Osteocyte (in vitro differentiated cells): ENCODE results near the gene CLIC4. TPM values are rescaled to one million over a fixed set of nuclear protein-coding genes. Genes with fewer than 3 reads are reported as not detected.

Experiments used
- DNase-seq: peaks from one replicate; pipeline ENCODE4 v3.0.0; 2021; ENCODE audit warnings: mixed read lengths; ENCODE audit not compliant: unreplicated experiment; ENCODE audit errors: extremely low spot score
- H3K27ac Mint-ChIP-seq: one replicate; pipeline ENCODE4 v1.8.0; 2021; ENCODE audit warnings: mild to moderate bottlenecking, mixed read lengths; ENCODE audit not compliant: unreplicated experiment
- H3K27me3 Mint-ChIP-seq: one replicate; pipeline ENCODE4 v1.8.0; 2021; ENCODE audit warnings: mixed read lengths; ENCODE audit not compliant: unreplicated experiment
- H3K36me3 Mint-ChIP-seq: one replicate; pipeline ENCODE4 v1.8.0; 2021; ENCODE audit warnings: mixed read lengths; ENCODE audit not compliant: unreplicated experiment
- H3K4me1 Mint-ChIP-seq: one replicate; pipeline ENCODE4 v1.8.0; 2021; ENCODE audit warnings: mixed read lengths; ENCODE audit not compliant: unreplicated experiment
- H3K4me3 Mint-ChIP-seq: one replicate; pipeline ENCODE4 v1.8.0; 2021; ENCODE audit warnings: mild to moderate bottlenecking, moderate library complexity, mixed read lengths; ENCODE audit not compliant: unreplicated experiment
- H3K9me3 Mint-ChIP-seq: one replicate; pipeline ENCODE4 v1.8.0; 2021; ENCODE audit warnings: mixed read lengths; ENCODE audit not compliant: unreplicated experiment
- total RNA-seq: library from RNA; stranded (reverse); gene quantifications from 2 replicates; pipeline ENCODE4 v1.2.1, GENCODE V29; 2021
- TF ChIP-seq, protein P1 (sequence below): fragments of 200-600 bp; sonication (generic); IDR thresholded peaks from 2 replicates; pipeline ENCODE4 v1.5.0; 2021; ENCODE audit warnings: antibody characterized with exemption, mild to moderate bottlenecking, moderate library complexity

CLIC4 gene
- total RNA-seq, 1 donor from 2014 or later: 370 TPM

- no peaks in the 10 kb centered on the region for H3K9me3 Mint-ChIP-seq
- peaks cover 12% of the 10 kb centered on the region for H3K36me3 Mint-ChIP-seq
- H3K27ac Mint-ChIP-seq: no peak overlapping the region
- TF ChIP-seq, protein P1, sequence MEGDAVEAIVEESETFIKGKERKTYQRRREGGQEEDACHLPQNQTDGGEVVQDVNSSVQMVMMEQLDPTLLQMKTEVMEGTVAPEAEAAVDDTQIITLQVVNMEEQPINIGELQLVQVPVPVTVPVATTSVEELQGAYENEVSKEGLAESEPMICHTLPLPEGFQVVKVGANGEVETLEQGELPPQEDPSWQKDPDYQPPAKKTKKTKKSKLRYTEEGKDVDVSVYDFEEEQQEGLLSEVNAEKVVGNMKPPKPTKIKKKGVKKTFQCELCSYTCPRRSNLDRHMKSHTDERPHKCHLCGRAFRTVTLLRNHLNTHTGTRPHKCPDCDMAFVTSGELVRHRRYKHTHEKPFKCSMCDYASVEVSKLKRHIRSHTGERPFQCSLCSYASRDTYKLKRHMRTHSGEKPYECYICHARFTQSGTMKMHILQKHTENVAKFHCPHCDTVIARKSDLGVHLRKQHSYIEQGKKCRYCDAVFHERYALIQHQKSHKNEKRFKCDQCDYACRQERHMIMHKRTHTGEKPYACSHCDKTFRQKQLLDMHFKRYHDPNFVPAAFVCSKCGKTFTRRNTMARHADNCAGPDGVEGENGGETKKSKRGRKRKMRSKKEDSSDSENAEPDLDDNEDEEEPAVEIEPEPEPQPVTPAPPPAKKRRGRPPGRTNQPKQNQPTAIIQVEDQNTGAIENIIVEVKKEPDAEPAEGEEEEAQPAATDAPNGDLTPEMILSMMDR: no peak
- no peaks in the 10 kb centered on the region for H3K27me3 Mint-ChIP-seq
- DNase-seq: no peak
- no peak overlapping the region for H3K4me3 Mint-ChIP-seq
- peaks cover 79% of the 10 kb centered on the region for H3K4me1 Mint-ChIP-seq
Measured at GRCh38 chr1:24825174-24825573, 79.9 kb downstream of the CLIC4 start.

- TF ChIP-seq, protein P1: no peak
- no peak for DNase-seq
- Mint-ChIP-seq H3K9me3 (no peaks in the 10 kb centered on the region), H3K27me3 (no peaks in the 10 kb centered on the region), H3K27ac (peak overlapping the region; percentile 56), H3K36me3 (peaks cover 12% of the 10 kb centered on the region), H3K4me1 (peaks cover 79% of the 10 kb centered on the region), H3K4me3 (no peak overlapping the region)
Measured at GRCh38 chr1:24826510-24826909, 81.3 kb downstream of the CLIC4 start.

DNA sequence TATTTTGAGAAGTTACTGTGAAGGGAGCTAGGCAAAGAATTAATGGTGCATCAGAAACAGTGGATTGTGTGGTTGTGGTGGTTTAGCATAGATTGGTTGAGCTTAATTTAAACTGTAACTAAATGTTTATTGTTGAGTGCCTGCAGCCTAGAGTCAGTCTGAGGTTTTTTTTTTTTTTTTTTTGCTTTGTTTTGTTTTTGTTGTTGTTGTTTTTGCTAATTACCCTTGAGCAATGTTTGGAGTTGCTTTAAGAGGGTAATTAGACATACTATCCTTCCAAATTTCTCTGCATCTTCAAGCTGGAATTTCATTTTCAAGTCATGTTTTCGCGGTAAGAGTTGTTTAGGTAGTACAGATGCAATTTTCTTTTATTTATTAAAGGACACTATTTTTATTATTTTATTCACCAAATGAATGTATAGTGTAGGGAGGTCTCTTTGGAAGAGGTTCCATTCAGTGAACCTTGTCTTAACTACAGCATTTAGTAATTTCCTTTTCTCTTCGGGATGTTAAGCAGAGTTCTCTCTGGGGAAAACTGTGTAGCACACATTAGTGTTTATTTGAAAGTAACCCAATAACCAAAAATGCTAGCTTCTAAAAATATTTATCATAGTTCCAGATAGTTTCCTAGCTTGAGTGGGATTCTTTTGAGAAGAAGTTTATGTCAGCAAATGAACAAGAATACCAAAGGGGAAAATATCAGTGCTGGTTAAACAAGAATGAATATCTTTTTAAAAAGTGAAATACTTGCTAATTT lies 82.3 kb downstream of the CLIC4 start:
- H3K4me1 Mint-ChIP-seq: peaks cover 73% of the 10 kb centered on the region
- DNase-seq: no peak
- H3K27ac Mint-ChIP-seq: peak overlapping the region; percentile 88
- TF ChIP-seq, protein P1: no peak
- H3K27me3 Mint-ChIP-seq: no peaks in the 10 kb centered on the region
- no peaks in the 10 kb centered on the region for H3K9me3 Mint-ChIP-seq
- H3K4me3 Mint-ChIP-seq: no peak overlapping the region
- H3K36me3 Mint-ChIP-seq: peaks cover 10% of the 10 kb centered on the region

DNA sequence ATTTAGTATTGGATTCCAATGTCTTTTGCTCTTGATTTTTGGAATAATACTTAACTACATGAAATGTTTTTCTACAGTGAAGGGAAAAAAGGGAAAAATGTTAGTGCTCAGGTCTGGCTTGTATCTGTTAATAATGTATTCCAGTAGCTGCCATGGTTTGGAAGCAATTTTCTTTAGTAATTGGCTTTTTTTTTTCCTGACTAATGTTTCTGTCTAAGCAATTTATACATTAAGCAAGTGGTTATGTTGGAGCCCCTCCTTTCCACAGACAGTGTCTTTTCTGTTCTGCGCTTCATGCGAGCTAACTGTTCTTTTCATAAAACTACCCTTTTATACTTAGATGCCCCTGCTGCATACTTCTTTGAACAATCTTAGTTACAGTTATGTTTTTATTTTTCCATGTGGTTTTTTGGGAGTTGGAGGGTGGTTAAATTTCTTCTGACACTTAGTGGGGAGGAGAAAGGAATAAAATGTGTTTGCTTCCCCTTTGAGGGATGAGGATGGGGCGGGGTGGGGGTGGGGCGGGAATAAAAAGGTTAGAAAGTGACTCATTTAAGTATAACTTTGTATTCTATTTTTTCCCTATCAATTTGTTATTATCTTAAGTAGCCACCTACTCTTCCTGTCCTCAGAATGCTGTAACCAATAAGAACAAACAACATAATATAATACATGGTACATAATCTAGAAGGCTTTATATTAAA lies 83.1 kb downstream of the CLIC4 start:
- Mint-ChIP-seq H3K36me3 (peaks cover 4% of the 10 kb centered on the region), H3K4me3 (peak overlapping the region; percentile 57), H3K9me3 (no peaks in the 10 kb centered on the region), H3K4me1 (peaks cover 66% of the 10 kb centered on the region), H3K27me3 (no peaks in the 10 kb centered on the region), H3K27ac (peak overlapping the region; percentile 88)
- no peak for DNase-seq
- TF ChIP-seq, protein P1: no peak

DNA sequence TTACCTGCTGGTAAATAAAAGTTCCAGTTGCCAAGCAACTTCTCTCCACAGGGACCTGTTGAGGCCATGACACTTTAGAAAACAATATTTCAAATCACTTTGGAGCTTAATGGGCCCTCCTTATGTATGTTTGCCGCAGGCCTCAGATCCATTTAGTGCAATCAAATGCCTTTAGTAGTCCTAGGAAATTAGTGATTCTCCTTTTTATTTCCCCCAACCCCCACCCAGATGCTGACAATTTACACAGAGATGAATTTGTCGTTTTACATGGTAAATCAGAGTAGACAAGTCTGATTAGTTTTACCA lies 83.6 kb downstream of the CLIC4 start:
- TF ChIP-seq, protein P1: no peak
- no peak for DNase-seq
- Mint-ChIP-seq H3K4me3 (no peak overlapping the region), H3K36me3 (peaks cover 4% of the 10 kb centered on the region), H3K4me1 (peaks cover 62% of the 10 kb centered on the region), H3K27ac (peak overlapping the region; percentile 88), H3K27me3 (no peaks in the 10 kb centered on the region), H3K9me3 (no peaks in the 10 kb centered on the region)
